ENCODE results near the gene ADAMTS17. TPM values are rescaled to one million over a fixed set of nuclear protein-coding genes. Genes with fewer than 3 reads are reported as not detected.
A peak's percentile ranks its signal among the peaks of the same experiment; 100 is the strongest.
"Not testable (repeated sequence)": the region's sequence is repeated elsewhere in the genome, so short reads cannot be mapped to it uniquely, and the experiment has no call there.

The ADAMTS17 gene
- total RNA-seq, 2 experiments from 2014 or later = 5.6 to 7.3 TPM

DNA sequence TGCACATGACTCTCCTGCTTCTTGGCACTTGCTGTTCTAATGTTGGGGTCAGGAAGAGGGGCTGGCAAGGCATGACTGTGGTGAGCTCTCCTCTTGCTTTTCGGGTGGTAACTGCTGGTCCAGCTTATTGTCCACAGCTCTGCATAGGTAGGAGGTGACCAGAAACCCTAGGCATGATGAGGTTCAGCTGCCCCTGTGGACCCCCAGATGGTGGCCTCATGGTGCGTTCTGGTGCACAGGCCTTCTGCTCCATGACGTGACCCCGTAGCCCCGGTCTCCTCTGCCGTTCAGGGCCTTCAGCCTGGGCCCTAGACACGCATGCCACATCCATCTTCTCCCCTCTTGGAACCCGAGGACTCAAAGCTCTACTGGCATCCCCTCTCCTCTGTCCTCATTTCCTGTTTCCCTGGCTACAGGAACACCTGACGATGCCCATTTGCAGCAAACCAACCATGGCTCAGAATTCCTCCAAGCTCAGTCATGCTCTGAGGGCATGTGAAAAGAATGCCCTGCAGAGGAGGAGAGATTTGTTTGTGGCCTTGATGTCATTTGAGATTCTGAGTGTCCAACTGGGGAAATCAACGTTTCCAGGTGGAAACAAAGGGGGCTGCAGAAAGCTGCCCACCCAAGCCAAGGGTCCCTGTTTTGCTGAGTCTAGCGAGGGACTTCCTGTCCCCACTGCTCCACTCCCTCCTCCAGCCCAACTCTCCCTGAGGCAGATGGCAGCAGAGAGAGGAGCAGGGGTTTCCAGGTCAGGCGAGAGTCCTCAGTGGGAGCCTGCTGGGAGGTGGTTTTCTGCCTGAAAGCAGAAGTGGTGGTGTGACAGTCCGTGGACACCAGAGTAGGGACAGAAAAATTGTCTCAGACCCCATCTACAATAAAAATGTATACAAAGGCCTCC, 409.8 kb downstream of the ADAMTS17 start:
- POLR2A ChIA-PET = no interaction called here
- ATAC-seq (ENCODE audit: low read depth) (no peak), DNase-seq (no peak)
- H3K27me3 Mint-ChIP-seq = peaks cover 28% of the 10 kb centered on the region
- peaks cover 5% of the 10 kb centered on the region for H3K4me1 Mint-ChIP-seq
- H3K9me3 Mint-ChIP-seq = peaks cover 1% of the 10 kb centered on the region
- H3K4me3 Mint-ChIP-seq = no peak overlapping the region
- H3K36me3 Mint-ChIP-seq = no peaks in the 10 kb centered on the region
- no peak overlapping the region for H3K27ac Mint-ChIP-seq

DNA sequence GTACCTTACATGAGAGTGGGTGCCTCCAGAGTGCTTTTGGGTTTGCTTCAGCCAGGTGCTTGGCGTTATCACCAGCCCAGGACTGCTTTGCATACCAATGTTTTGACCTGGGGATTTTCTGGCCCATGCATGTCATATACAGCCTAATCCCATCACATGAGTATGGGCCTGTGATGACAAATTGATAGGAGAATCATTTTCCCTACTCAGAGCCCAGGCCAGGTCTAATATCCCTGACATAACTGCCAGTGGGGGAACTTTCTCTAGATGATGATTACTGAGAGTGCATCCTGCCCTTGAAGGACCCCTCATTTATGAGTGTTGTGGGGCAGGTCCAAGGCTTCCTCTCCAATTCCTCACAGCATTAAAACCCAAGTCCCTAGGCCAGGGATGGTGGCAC, 411.1 kb downstream of the ADAMTS17 start:
- DNase-seq (no peak), ATAC-seq (ENCODE audit: low read depth) (no peak)
- POLR2A ChIA-PET = no interaction called here
- Mint-ChIP-seq H3K4me3 (no peak overlapping the region), H3K36me3 (no peaks in the 10 kb centered on the region), H3K4me1 (peaks cover 7% of the 10 kb centered on the region), H3K9me3 (no peaks in the 10 kb centered on the region), H3K27me3 (peaks cover 22% of the 10 kb centered on the region), H3K27ac (no peak overlapping the region)

DNA sequence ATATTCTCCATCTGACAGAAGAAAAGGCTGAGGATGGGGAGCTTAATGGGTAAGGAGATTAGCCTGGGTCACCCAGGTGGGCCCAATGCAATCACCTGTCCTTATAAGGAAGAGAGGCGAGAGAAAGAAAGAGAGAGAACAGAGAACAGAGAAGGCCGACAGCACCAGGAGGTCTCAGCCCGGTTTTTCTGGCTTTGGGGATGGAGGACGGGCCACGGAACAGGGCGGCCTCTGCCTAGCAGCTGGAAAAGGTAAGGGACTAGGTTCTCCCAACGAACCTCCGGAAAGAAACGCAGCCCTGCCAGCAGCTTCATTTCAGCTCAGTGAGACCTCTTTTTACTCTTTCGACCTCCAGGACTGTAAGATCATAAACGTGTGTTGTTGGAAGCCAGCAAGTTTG, 412.5 kb downstream of the ADAMTS17 start:
- H3K4me3 Mint-ChIP-seq = peak overlapping the region; percentile 84
- DNase-seq = no peak

DNA sequence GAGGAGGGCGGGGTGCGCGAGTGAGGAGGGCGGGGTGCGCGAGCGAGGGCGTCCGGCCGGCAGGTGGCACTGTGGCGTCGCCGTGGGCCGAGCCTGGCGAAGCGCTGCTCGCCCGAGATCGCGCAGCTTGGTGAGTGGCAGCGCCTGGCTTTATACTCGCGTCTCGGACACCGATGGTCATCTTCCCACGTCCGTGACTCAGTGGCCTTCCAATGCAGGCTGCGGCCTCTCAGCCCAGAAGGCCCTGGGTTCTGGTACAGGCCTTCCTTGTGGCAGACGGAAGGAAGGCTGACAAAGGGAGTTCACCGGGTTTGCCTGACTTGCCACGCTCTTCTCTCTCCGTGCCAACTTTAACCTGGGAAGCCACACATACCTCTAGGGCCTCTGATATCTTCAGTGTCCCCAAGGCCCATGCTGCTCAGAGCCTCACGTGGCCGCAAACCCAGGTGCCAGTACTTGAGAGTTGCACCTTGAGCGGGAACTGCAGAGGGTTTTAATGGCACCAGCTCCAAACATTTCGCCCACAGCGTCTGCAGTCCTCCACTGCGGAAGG, 413.3 kb downstream of the ADAMTS17 start:
- DNase-seq (peak; percentile 95), ATAC-seq (ENCODE audit: low read depth) (peak; percentile 91)
- H3K9me3 Mint-ChIP-seq = no peaks in the 10 kb centered on the region
- H3K36me3 Mint-ChIP-seq = no peaks in the 10 kb centered on the region
- peak overlapping the region; percentile 84 for H3K4me3 Mint-ChIP-seq
- POLR2A ChIA-PET = interaction anchor here (0.6 to 1.4 kb wide), 4 partner anchors 267 to 421 kb away, joined by 3 to 20 read pairs (median 4); no protein-coding TSS in a partner anchor
- peaks cover 37% of the 10 kb centered on the region for H3K27me3 Mint-ChIP-seq
- H3K4me1 Mint-ChIP-seq = peaks cover 11% of the 10 kb centered on the region
- H3K27ac Mint-ChIP-seq = peak overlapping the region; percentile 78

More for the DNA sequence above, 412.5 kb downstream of the ADAMTS17 start:
- Mint-ChIP-seq H3K4me1 (peaks cover 11% of the 10 kb centered on the region), H3K27me3 (peaks cover 29% of the 10 kb centered on the region), H3K9me3 (no peaks in the 10 kb centered on the region), H3K36me3 (no peaks in the 10 kb centered on the region), H3K27ac (no peak overlapping the region)
- no peak for ATAC-seq (ENCODE audit: low read depth)
- POLR2A ChIA-PET = interaction anchor here (0.6 to 1.4 kb wide), 3 partner anchors 266 to 409 kb away, joined by 3 to 20 read pairs (median 5); no protein-coding TSS in a partner anchor

DNA sequence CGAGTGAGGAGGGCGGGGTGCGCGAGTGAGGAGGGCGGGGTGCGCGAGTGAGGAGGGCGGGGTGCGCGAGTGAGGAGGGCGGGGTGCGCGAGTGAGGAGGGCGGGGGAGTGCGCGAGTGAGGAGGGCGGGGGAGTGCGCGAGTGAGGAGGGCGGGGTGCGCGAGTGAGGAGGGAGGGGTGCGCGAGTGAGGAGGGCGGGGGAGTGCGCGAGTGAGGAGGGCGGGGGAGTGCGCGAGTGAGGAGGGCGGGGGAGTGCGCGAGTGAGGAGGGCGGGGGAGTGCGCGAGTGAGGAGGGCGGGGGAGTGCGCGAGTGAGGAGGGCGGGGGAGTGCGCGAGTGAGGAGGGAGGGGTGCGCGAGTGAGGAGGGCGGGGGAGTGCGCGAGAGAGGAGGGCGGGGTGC, 415.2 kb downstream of the ADAMTS17 start:
- POLR2A ChIA-PET = interaction anchor here (1.0 kb wide), 1 partner anchor 193 kb away, joined by 3 read pairs; the partner anchor contains the start of gene LYSMD4
- Mint-ChIP-seq H3K4me1 (peaks cover 11% of the 10 kb centered on the region), H3K27me3 (peaks cover 39% of the 10 kb centered on the region)
- not testable (repeated sequence) for H3K9me3 Mint-ChIP-seq; H3K4me3 Mint-ChIP-seq; H3K27ac Mint-ChIP-seq; ATAC-seq (ENCODE audit: low read depth); DNase-seq; H3K36me3 Mint-ChIP-seq

DNA sequence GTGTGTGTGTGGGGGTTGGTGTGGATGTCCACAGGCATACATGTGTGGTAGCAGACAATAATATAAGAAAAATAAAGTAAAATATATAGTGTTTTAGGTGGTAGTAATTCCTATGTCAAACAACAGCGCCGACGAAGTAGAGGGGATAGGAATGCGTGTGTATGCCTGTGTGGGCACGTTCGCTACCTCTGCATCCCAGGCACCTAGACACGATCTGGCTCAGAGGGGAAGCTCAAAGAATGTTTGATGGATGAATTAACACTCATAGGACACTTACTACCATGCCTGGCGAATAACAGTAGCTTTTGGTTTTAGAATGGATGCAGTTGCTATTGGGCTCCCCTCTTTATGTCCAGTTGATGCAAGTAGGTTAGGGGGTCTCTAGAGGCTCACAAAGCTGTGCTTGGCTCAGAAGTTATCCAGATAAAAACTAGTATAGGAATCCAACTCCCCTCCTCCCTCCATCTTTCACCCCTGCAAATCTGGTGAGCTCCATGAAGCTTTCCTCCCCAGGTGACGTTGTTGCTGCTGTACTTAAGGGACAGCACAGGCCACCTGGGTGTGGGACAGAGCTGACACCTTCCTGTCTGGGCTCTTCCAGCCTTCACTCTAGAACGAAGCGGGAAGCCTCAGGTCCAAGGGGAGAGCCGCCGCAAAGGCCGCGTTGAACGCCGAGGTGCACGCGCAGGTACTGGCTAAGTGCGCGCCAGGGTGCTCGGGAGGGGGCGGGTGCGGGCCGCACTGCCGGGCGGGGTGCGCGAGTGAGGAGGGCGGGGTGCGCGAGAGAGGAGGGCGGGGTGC, 415.9 kb downstream of the ADAMTS17 start:
- POLR2A ChIA-PET = interaction anchor here (0.8 to 1.0 kb wide), 2 partner anchors 192 to 412 kb away, joined by 3 to 5 read pairs; partner anchors contain the start of gene LYSMD4
- H3K27me3 Mint-ChIP-seq = peaks cover 39% of the 10 kb centered on the region
- peak; percentile 74 for ATAC-seq (ENCODE audit: low read depth)

DNA sequence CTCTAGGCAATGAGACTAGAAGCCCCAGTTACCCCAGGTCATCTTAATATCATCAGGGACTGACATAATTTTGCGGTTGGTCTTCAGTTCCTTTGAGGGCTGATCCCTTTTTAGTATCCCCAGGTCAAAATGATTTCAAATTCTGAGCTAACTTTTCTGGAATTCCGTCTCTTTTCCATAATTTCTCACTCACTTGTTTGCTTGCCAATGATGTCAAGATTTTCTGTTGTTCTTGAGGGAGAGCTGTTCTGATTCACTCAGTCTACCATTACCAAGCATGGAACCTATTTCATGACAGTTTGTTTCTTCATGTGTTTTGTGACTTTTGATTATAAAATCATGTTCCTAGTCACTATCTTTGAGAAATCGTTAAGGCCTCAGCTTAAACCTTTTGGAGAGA, 418.1 kb downstream of the ADAMTS17 start:
- ATAC-seq (ENCODE audit: low read depth) (no peak), DNase-seq (no peak)
- H3K4me1 Mint-ChIP-seq = peaks cover 9% of the 10 kb centered on the region
- no peak overlapping the region for H3K4me3 Mint-ChIP-seq
- POLR2A ChIA-PET = no interaction called here
- H3K9me3 Mint-ChIP-seq = no peaks in the 10 kb centered on the region
- peaks cover 37% of the 10 kb centered on the region for H3K27me3 Mint-ChIP-seq
- no peak overlapping the region for H3K27ac Mint-ChIP-seq
- H3K36me3 Mint-ChIP-seq = no peaks in the 10 kb centered on the region

More for the DNA sequence above, 415.9 kb downstream of the ADAMTS17 start:
- H3K27ac Mint-ChIP-seq = peak overlapping the region; percentile 70
- no peaks in the 10 kb centered on the region for H3K36me3 Mint-ChIP-seq
- DNase-seq = peak; percentile 78
- no peaks in the 10 kb centered on the region for H3K9me3 Mint-ChIP-seq
- H3K4me1 Mint-ChIP-seq = peaks cover 11% of the 10 kb centered on the region
- H3K4me3 Mint-ChIP-seq = peak overlapping the region; percentile 82

Other genes with a start within 250 kb of the ADAMTS17 start
- under 1 TPM; 0.34 to 0.44 TPM for gene CERS3, start 187.0 kb upstream of the ADAMTS17 start, total RNA-seq